H9 (cell line): ENCODE data around the gene TEX35. TPM values are rescaled to one million over a fixed set of nuclear protein-coding genes. Genes with fewer than 3 reads are reported as not detected.

Source experiments
- DNase-seq: peaks from one replicate; pipeline ENCODE4 v3.0.0-alpha.2; 2017
- H2AFZ ChIP-seq: one replicate; pipeline ENCODE4 v1.6.1; 2013; ENCODE audit warnings: mild to moderate bottlenecking, low read length, control low read depth, moderate library complexity
- H2AK5ac ChIP-seq: 2 replicates; pipeline ENCODE4 v1.6.1; 2013; ENCODE audit warnings: low read length, control low read depth, mixed read lengths; ENCODE audit not compliant: insufficient read length
- H2BK120ac ChIP-seq: one replicate; pipeline ENCODE4 v1.6.1; 2013; ENCODE audit warnings: low read depth, mild to moderate bottlenecking, low read length, control low read depth, inconsistent platforms; ENCODE audit not compliant: poor library complexity, severe bottlenecking
- H2BK12ac ChIP-seq: 2 replicates; pipeline ENCODE4 v1.6.1; 2013; ENCODE audit warnings: low read length, control low read depth, mixed read lengths, low read depth; ENCODE audit not compliant: insufficient read length
- H2BK15ac ChIP-seq: 2 replicates; pipeline ENCODE4 v1.6.1; 2013; ENCODE audit warnings: low read depth, low read length, control low read depth
- H2BK20ac ChIP-seq: one replicate; pipeline ENCODE4 v1.6.1; 2013; ENCODE audit warnings: low read depth, mild to moderate bottlenecking, low read length, control low read depth, inconsistent platforms; ENCODE audit not compliant: poor library complexity, severe bottlenecking
- H2BK5ac ChIP-seq: 2 replicates; pipeline ENCODE4 v1.6.1; 2013; ENCODE audit warnings: low read length, control low read depth, mixed read lengths; ENCODE audit not compliant: insufficient read length
- H3K14ac ChIP-seq: 2 replicates; pipeline ENCODE4 v1.6.1; 2013; ENCODE audit warnings: low read length, control low read depth; ENCODE audit not compliant: insufficient read depth
- H3K18ac ChIP-seq: 2 replicates; pipeline ENCODE4 v1.6.1; 2013; ENCODE audit warnings: low read depth, mild to moderate bottlenecking, mixed read lengths, low read length, control low read depth; ENCODE audit not compliant: insufficient read length
- H3K23ac ChIP-seq: 2 replicates; pipeline ENCODE4 v1.6.1; 2013; ENCODE audit warnings: low read length, control low read depth, mixed read lengths, low read depth; ENCODE audit not compliant: insufficient read length
- H3K23me2 ChIP-seq: 2 replicates; pipeline ENCODE4 v1.6.1; 2013; ENCODE audit warnings: low read depth, mild to moderate bottlenecking, mixed read lengths, low read length, control low read depth; ENCODE audit not compliant: insufficient read length, poor library complexity, severe bottlenecking
- H3K27ac ChIP-seq: 2 replicates; pipeline ENCODE4 v1.5.1; 2013; ENCODE audit warnings: low read length, control low read depth, mixed read lengths, low read depth; ENCODE audit not compliant: insufficient read length
- H3K27me3 ChIP-seq: 2 replicates; pipeline ENCODE4 v1.6.1; 2013; ENCODE audit warnings: low read length, control low read depth, inconsistent platforms; ENCODE audit not compliant: insufficient read depth
- H3K4ac ChIP-seq: 2 replicates; pipeline ENCODE4 v1.6.1; 2013; ENCODE audit warnings: low read depth, mild to moderate bottlenecking, control low read depth, inconsistent platforms, low read length, moderate library complexity
- H3K4me1 ChIP-seq: 2 replicates; pipeline ENCODE4 v1.6.1; 2013; ENCODE audit warnings: low read length, control low read depth, inconsistent platforms; ENCODE audit not compliant: insufficient read depth
- H3K4me2 ChIP-seq: 2 replicates; pipeline ENCODE4 v1.6.1; 2013; ENCODE audit warnings: low read length, control low read depth, mixed read lengths; ENCODE audit not compliant: insufficient read length, insufficient read depth
- H3K56ac ChIP-seq: 2 replicates; pipeline ENCODE4 v1.6.1; 2013; ENCODE audit warnings: low read depth, mild to moderate bottlenecking, mixed read lengths, low read length, control low read depth; ENCODE audit not compliant: insufficient read length
- H3K79me1 ChIP-seq: 2 replicates; pipeline ENCODE4 v1.6.1; 2013; ENCODE audit warnings: low read depth, mild to moderate bottlenecking, moderate library complexity, low read length, control low read depth, inconsistent platforms; ENCODE audit not compliant: insufficient read depth, poor library complexity, severe bottlenecking
- H3K79me2 ChIP-seq: 2 replicates; pipeline ENCODE4 v1.6.1; 2013; ENCODE audit warnings: low read length, control low read depth, inconsistent platforms; ENCODE audit not compliant: insufficient read depth
- H3K9ac ChIP-seq: 2 replicates; pipeline ENCODE4 v1.6.1; 2013; ENCODE audit warnings: low read length, control low read depth, mixed read lengths; ENCODE audit not compliant: insufficient read length; ENCODE audit errors: extremely low read depth
- H3K9me3 ChIP-seq: one replicate; pipeline ENCODE4 v1.6.1; 2013; ENCODE audit warnings: low read depth, low read length, inconsistent platforms; ENCODE audit not compliant: control insufficient read depth
- H3T11ph ChIP-seq: one replicate; pipeline ENCODE4 v1.6.1; 2013; ENCODE audit warnings: mild to moderate bottlenecking, low read length, control low read depth, inconsistent platforms
- H4K20me1 ChIP-seq: one replicate; pipeline ENCODE4 v1.6.1; 2013; ENCODE audit not compliant: control insufficient read depth, insufficient read length, insufficient read depth
- H4K5ac ChIP-seq: 2 replicates; pipeline ENCODE4 v1.6.1; 2013; ENCODE audit warnings: low read depth, mild to moderate bottlenecking, mixed read lengths, low read length, control low read depth; ENCODE audit not compliant: insufficient read length
- H4K8ac ChIP-seq: replicated peaks from 2 replicates; pipeline ENCODE4 v1.6.1; 2013; ENCODE audit warnings: low read length, control low read depth, mixed read lengths, low read depth; ENCODE audit not compliant: insufficient read length
- H4K91ac ChIP-seq: 2 replicates; pipeline ENCODE4 v1.6.1; 2013; ENCODE audit warnings: low read depth, mild to moderate bottlenecking, moderate library complexity, mixed read lengths, low read length, control low read depth; ENCODE audit not compliant: insufficient read length
- H3K27ac Mint-ChIP-seq, 3 experiments: 2 replicates in 2 of 3; 3 replicates in 1 of 3; pipeline ENCODE4 v1.8.0; 2020 to 2021; ENCODE audit warnings: mixed read lengths in 3 of 3, mild to moderate bottlenecking in 1 of 3, moderate library complexity in 1 of 3
- H3K27me3 Mint-ChIP-seq: 2 replicates; pipeline ENCODE4 v1.8.0; 2021; ENCODE audit warnings: low read depth, mild to moderate bottlenecking, moderate library complexity, mixed read lengths
- H3K36me3 Mint-ChIP-seq, 3 experiments: 2 replicates in 2 of 3; 3 replicates in 1 of 3; pipeline ENCODE4 v1.8.0; 2020 to 2021; ENCODE audit warnings: low read depth in 3 of 3, mixed read lengths in 3 of 3; ENCODE audit not compliant: insufficient read depth in 1 of 3
- H3K4me1 Mint-ChIP-seq, 2 experiments: 2 replicates each; pipeline ENCODE4 v1.8.0; 2020; ENCODE audit warnings: mixed read lengths in 2 of 2
- H3K4me3 Mint-ChIP-seq, 2 experiments: 2 replicates in 1 of 2; 3 replicates in 1 of 2; pipeline ENCODE4 v1.8.0; 2020 to 2021; ENCODE audit warnings: mild to moderate bottlenecking in 2 of 2, mixed read lengths in 2 of 2, moderate library complexity in 1 of 2
- H3K9me3 Mint-ChIP-seq, 2 experiments: 2 replicates in 1 of 2; 3 replicates in 1 of 2; pipeline ENCODE4 v1.8.0; 2020; ENCODE audit warnings: mild to moderate bottlenecking in 2 of 2, mixed read lengths in 2 of 2, moderate library complexity in 1 of 2
- CTCF ChIP-seq: fragments of 200-600 bp; sonication (generic); conservative IDR thresholded peaks from 3 replicates; pipeline ENCODE4 v1.8.0; 2021; ENCODE audit warnings: antibody characterized with exemption, mild to moderate bottlenecking
- WGBS: extraction: QIAGEN DNeasy Blood & Tissue Kit; methylation state at CpG from one replicate; pipeline ENCODE4 v1.1.7; 2013; ENCODE audit warnings: missing lambda C conversion rate, low lambda C conversion rate, mixed read lengths; ENCODE audit not compliant: insufficient read length; ENCODE audit errors: extremely low coverage; 5-methylcytosine and 5-hydroxymethylcytosine counted together
- total RNA-seq: library from RNA; stranded (reverse); gene quantifications from 2 replicates; pipeline ENCODE4 v1.2.1, GENCODE V29; 2021

The TEX35 gene
- total RNA-seq, 1 experiment from 2014 or later = not detected

- Histone ChIP-seq H2BK15ac (no peak overlapping the region), H3T11ph (no peak overlapping the region), H2BK20ac (no peak overlapping the region), H3K14ac (no peak overlapping the region), H3K9ac (no peak overlapping the region), H3K56ac (no peak overlapping the region), H3K9me3 (no peaks in the 10 kb centered on the region), H2BK120ac (no peak overlapping the region), H3K23ac (no peak overlapping the region), H3K4me1 (no peaks in the 10 kb centered on the region; the same call in 1 of the 2 replicates), H3K4ac (no peak overlapping the region), H4K91ac (no peak overlapping the region), H2AK5ac (no peak overlapping the region), H3K23me2 (no peaks in the 10 kb centered on the region), H3K18ac (no peak overlapping the region), H2BK12ac (no peak overlapping the region), H3K27ac (no peak overlapping the region), H3K79me2 (no peaks in the 10 kb centered on the region), H3K4me2 (no peak overlapping the region), H4K5ac (no peak overlapping the region), H4K8ac (no peak overlapping the region), H2BK5ac (no peak overlapping the region), H2AFZ (no peak overlapping the region), H3K27me3 (no peaks in the 10 kb centered on the region), H3K79me1 (no peaks in the 10 kb centered on the region), H4K20me1 (no peaks in the 10 kb centered on the region)
- peaks cover 6% of the 10 kb centered on the region for H3K27me3 Mint-ChIP-seq
- no peak for DNase-seq
- no peaks in the 10 kb centered on the region for H3K36me3 Mint-ChIP-seq
- no CpG with 5 or more reads among the region's 4 CpGs for WGBS
- no peak for TF ChIP-seq CTCF
- peaks cover 7 to 13% of the 10 kb centered on the region in 2 experiments for H3K4me1 Mint-ChIP-seq
- no peak overlapping the region for H3K4me3 Mint-ChIP-seq
- H3K27ac Mint-ChIP-seq = no peak overlapping the region
- H3K9me3 Mint-ChIP-seq = no peaks in the 10 kb centered on the region
Observed at GRCh38 chr1:178491721-178492120, 21.2 kb upstream of the TEX35 start.
